ENCODE results near the gene ERCC1. TPM values are rescaled to one million over a fixed set of nuclear protein-coding genes. Genes with fewer than 3 reads are reported as not detected.

ERCC1 gene
- polyA plus RNA-seq, 1 of the 3 experiments (the other 2 are of a cell fraction): 95.3 TPM

DNA sequence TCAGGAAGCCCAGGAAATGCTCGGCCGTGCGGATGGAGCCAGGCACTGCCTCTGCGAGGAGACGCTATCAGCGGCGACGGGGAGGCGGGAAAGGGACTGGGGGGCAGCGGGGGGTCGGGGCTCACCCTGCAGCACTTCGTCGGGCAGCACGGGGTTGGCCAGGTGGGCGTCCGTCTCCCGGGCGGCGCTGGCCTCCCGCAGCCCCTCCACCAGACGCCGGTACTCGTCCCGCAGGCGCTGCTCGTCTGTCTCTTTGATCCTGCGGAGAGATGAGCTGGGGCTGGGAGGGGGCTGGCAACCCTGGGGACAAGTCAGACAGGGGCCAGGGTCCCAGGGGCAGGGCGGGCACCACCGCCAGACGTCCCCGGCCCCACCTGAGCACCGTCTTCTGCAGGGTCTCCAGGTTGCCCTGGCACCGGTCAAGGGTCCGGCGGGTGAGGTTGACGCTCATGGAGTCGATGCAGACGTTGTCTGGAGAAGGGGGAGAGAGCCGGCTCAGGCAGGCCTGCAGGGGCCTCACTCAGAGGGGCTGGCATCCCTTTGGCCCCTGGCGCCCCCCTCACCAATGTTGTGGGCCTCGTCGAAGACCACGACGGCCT lies 59.8 kb downstream of the ERCC1 start:
- Histone ChIP-seq H3F3A (replicated peaks; ENCODE audit: insufficient read depth) (no peaks in the 10 kb centered on the region), H3K9ac (no peak overlapping the region), H3K4me1 (ENCODE audit: control insufficient read depth in 1 of 2, insufficient read depth in 2 of 2, low read depth in 1 of 2, low read length in 1 of 2) (peaks cover 0 to 2% of the 10 kb centered on the region in 2 experiments; a peak in 1 of 4 replicates), H3K36me3 (replicated peaks in 1 of 2; ENCODE audit: control insufficient read depth in 1 of 2, insufficient read depth in 2 of 2, low read length in 1 of 2) (peaks cover 17 to 28% of the 10 kb centered on the region in 2 experiments), H3K79me2 (ENCODE audit: insufficient read depth) (peaks cover 33% of the 10 kb centered on the region), H2AFZ (ENCODE audit: low read depth) (no peak overlapping the region), H3K4me3 (ENCODE audit: low read depth in 2 of 2, low read length in 1 of 2) (no peak overlapping the region), H3K4me2 (no peak overlapping the region), H3K9me3 (no peaks in the 10 kb centered on the region), H3K27me3 (ENCODE audit: insufficient read depth) (no peaks in the 10 kb centered on the region), H3K27ac (ENCODE audit: low read depth in 2 of 2, low read length in 1 of 2) (no peak overlapping the region), H3K9me2 (no peaks in the 10 kb centered on the region), H4K20me1 (ENCODE audit: insufficient read depth) (no peaks in the 10 kb centered on the region)
- ChIA-PET CTCF (no interaction called here), POLR2A (no interaction called here)
- 96% methylated on average over 20 of the region's 44 CpGs for WGBS (ENCODE audit: low lambda C conversion rate)
- TF ChIP-seq, protein P1, sequence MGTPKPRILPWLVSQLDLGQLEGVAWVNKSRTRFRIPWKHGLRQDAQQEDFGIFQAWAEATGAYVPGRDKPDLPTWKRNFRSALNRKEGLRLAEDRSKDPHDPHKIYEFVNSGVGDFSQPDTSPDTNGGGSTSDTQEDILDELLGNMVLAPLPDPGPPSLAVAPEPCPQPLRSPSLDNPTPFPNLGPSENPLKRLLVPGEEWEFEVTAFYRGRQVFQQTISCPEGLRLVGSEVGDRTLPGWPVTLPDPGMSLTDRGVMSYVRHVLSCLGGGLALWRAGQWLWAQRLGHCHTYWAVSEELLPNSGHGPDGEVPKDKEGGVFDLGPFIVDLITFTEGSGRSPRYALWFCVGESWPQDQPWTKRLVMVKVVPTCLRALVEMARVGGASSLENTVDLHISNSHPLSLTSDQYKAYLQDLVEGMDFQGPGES (IDR thresholded peaks at IDR 0.05; ENCODE audit: low read depth, low read length): no peak
- DNase-seq: no peak

DNA sequence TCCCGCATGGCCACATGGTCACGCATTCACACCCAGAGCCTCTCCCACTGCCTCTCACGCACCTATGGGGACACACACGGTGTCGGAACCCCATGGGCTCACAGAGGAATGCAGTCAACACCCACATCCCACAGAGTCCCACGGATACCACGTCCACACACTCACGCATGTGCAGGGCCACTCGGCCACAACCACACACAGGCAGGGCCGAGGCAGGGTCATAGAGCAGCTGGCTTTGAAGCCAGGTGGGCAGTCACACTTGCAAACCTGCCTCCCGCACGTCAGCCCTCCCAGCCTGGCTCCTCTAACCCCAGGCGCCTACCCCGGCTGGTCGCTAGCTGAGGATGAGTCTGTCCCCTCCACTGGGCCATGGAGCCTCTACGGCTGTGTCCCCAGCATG lies 61.4 kb downstream of the ERCC1 start:
- no peaks in the 10 kb centered on the region for H3K4me1 ChIP-seq (ENCODE audit: control insufficient read depth in 1 of 2, insufficient read depth in 2 of 2, low read depth in 1 of 2, low read length in 1 of 2)
- H3K9me2 ChIP-seq: no peaks in the 10 kb centered on the region
- no peak overlapping the region for H3K4me3 ChIP-seq (ENCODE audit: low read depth in 2 of 2, low read length in 1 of 2)
- no peak overlapping the region for H3K4me2 ChIP-seq
- DNase-seq: no peak
- no peak for TF ChIP-seq GABPA (IDR thresholded peaks at IDR 0.05; ENCODE audit: low read depth)
- no peak for TF ChIP-seq FOXM1 (IDR thresholded peaks at IDR 0.05; ENCODE audit: low read depth)
- TF ChIP-seq RAD21 (IDR thresholded peaks at IDR 0.05; ENCODE audit: low read length): no peak
- TF ChIP-seq, protein P2, sequence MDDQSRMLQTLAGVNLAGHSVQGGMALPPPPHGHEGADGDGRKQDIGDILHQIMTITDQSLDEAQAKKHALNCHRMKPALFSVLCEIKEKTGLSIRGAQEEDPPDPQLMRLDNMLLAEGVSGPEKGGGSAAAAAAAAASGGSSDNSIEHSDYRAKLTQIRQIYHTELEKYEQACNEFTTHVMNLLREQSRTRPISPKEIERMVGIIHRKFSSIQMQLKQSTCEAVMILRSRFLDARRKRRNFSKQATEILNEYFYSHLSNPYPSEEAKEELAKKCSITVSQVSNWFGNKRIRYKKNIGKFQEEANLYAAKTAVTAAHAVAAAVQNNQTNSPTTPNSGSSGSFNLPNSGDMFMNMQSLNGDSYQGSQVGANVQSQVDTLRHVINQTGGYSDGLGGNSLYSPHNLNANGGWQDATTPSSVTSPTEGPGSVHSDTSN (IDR thresholded peaks at IDR 0.05): no peak
- TF ChIP-seq FOXJ3 (CRISPR knock-in tag; IDR thresholded peaks at IDR 0.05): no peak
- TF ChIP-seq EP300 (IDR thresholded peaks at IDR 0.05; ENCODE audit: borderline replicate concordance in 1 of 2, low read depth in 1 of 2, low read length in 1 of 2): no peak
- TF ChIP-seq NFIC (IDR thresholded peaks at IDR 0.05; ENCODE audit: borderline replicate concordance): no peak
- TF ChIP-seq ELF1 (IDR thresholded peaks at IDR 0.05): no peak
- TF ChIP-seq RFX5 (IDR thresholded peaks at IDR 0.05; ENCODE audit: low read length): no peak
- TF ChIP-seq MXI1 (IDR thresholded peaks at IDR 0.05; ENCODE audit: low read depth, low read length): no peak
- TF ChIP-seq POLR2AphosphoS5 (IDR thresholded peaks at IDR 0.05; ENCODE audit: low read depth, low read length): no peak
- no peak for TF ChIP-seq CHD2 (IDR thresholded peaks at IDR 0.05; ENCODE audit: low read length, partially characterized antibody)
- TF ChIP-seq, protein P3, sequence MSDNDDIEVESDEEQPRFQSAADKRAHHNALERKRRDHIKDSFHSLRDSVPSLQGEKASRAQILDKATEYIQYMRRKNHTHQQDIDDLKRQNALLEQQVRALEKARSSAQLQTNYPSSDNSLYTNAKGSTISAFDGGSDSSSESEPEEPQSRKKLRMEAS (IDR thresholded peaks at IDR 0.05; ENCODE audit: low read depth): no peak
- no peak for TF ChIP-seq TCF12 (IDR thresholded peaks at IDR 0.05)
- TF ChIP-seq NRF1 (IDR thresholded peaks at IDR 0.05; ENCODE audit: low read depth, low read length): no peak
- TF ChIP-seq JUND (IDR thresholded peaks at IDR 0.05): no peak
- TF ChIP-seq SIN3A (IDR thresholded peaks at IDR 0.05; ENCODE audit: borderline replicate concordance, low read depth, low read length): no peak
- TF ChIP-seq EZH2phosphoT487 (IDR thresholded peaks at IDR 0.05; ENCODE audit: borderline replicate concordance, low read depth): no peak
- no peak for TF ChIP-seq TEAD4 (IDR thresholded peaks at IDR 0.05; ENCODE audit: borderline replicate concordance, insufficient read depth)
- TF ChIP-seq, protein P4, sequence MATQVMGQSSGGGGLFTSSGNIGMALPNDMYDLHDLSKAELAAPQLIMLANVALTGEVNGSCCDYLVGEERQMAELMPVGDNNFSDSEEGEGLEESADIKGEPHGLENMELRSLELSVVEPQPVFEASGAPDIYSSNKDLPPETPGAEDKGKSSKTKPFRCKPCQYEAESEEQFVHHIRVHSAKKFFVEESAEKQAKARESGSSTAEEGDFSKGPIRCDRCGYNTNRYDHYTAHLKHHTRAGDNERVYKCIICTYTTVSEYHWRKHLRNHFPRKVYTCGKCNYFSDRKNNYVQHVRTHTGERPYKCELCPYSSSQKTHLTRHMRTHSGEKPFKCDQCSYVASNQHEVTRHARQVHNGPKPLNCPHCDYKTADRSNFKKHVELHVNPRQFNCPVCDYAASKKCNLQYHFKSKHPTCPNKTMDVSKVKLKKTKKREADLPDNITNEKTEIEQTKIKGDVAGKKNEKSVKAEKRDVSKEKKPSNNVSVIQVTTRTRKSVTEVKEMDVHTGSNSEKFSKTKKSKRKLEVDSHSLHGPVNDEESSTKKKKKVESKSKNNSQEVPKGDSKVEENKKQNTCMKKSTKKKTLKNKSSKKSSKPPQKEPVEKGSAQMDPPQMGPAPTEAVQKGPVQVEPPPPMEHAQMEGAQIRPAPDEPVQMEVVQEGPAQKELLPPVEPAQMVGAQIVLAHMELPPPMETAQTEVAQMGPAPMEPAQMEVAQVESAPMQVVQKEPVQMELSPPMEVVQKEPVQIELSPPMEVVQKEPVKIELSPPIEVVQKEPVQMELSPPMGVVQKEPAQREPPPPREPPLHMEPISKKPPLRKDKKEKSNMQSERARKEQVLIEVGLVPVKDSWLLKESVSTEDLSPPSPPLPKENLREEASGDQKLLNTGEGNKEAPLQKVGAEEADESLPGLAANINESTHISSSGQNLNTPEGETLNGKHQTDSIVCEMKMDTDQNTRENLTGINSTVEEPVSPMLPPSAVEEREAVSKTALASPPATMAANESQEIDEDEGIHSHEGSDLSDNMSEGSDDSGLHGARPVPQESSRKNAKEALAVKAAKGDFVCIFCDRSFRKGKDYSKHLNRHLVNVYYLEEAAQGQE (IDR thresholded peaks at IDR 0.05; ENCODE audit: low read depth, low read length): no peak
- H3K27ac ChIP-seq (ENCODE audit: low read depth in 2 of 2, low read length in 1 of 2): no peak overlapping the region
- peaks cover 16% of the 10 kb centered on the region for H3K79me2 ChIP-seq (ENCODE audit: insufficient read depth)
- H3K27me3 ChIP-seq (ENCODE audit: insufficient read depth): no peaks in the 10 kb centered on the region
- ChIA-PET CTCF (interaction anchor here (1.5 kb wide), 1 partner anchor 23 kb away, joined by 3 read pairs; no protein-coding TSS in a partner anchor), POLR2A (interaction anchor here (1.4 kb wide), 1 partner anchor 10 kb away, joined by 3 read pairs; no protein-coding TSS in a partner anchor)
- 92% methylated on average over 14 of the region's 16 CpGs for WGBS (ENCODE audit: low lambda C conversion rate)
- H4K20me1 ChIP-seq (ENCODE audit: insufficient read depth): no peaks in the 10 kb centered on the region
- no peaks in the 10 kb centered on the region for H3F3A ChIP-seq (replicated peaks; ENCODE audit: insufficient read depth)
- H3K9ac ChIP-seq: no peak overlapping the region
- no peak overlapping the region for H2AFZ ChIP-seq (ENCODE audit: low read depth)
- peaks cover 8 to 30% of the 10 kb centered on the region in 2 experiments for H3K36me3 ChIP-seq (replicated peaks in 1 of 2; ENCODE audit: control insufficient read depth in 1 of 2, insufficient read depth in 2 of 2, low read length in 1 of 2)
- no peaks in the 10 kb centered on the region for H3K9me3 ChIP-seq

Measured in SK-N-SH (cell line).